T-helper 2 cell (primary cell): ENCODE measurements around the gene MIPOL1.
"Not testable (repeated sequence)": the region's sequence is repeated elsewhere in the genome, so short reads cannot be mapped to it uniquely, and the experiment has no call there.

Experiments used
- DNase-seq, 5 experiments: peaks; one replicate each; pipeline versions ENCODE4 v3.0.0 to v3.0.0-alpha.2; 2012 to 2022

MIPOL1 gene

GRCh38 chr14:37555596-37555995 lies 357.9 kb downstream of the MIPOL1 start:
- not testable (repeated sequence) for DNase-seq

GRCh38 chr14:37558740-37559139 lies 361.0 kb downstream of the MIPOL1 start:
- DNase-seq = no peak

- DNase-seq = no peak
Observed at GRCh38 chr14:37559386-37559785, 361.6 kb downstream of the MIPOL1 start.

DNA sequence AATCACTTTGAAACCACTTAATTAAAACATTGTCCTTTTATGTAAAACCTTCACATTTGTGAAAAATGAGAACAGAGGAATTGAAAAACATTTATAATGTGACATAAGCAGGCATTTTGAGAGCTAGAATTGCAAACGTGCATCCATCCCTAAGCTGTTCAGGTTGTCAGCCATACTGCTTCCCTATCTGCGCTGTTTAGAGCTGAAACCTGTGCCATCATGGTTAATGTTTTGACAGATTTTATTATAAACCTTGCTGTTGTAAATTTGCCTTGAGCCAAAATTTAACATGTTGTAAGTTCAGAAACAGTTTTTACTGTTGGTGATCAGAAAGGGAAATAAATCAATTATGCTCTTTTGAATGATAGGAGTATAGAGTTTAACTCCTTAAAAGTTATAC lies 365.5 kb downstream of the MIPOL1 start:
- DNase-seq = no peak

DNA sequence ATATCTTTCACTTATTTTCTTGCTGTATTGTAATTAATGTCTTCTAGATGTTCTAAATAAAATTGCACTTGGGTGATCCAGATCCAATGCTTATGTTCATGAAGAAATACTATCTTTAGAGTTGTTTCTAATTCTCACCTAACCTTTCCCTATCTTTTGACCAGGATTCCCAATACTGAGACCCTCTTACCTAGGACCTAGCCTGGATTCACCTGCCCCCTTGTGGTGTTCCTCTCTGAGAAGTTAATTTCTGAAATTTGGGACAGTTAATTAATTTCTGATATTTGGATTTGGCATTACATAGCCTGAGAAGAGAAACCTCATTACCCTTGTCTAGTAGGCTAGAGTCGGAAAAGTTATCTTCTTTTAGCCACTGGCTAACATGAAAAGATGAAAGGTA lies 367.8 kb downstream of the MIPOL1 start:
- no peak for DNase-seq

DNA sequence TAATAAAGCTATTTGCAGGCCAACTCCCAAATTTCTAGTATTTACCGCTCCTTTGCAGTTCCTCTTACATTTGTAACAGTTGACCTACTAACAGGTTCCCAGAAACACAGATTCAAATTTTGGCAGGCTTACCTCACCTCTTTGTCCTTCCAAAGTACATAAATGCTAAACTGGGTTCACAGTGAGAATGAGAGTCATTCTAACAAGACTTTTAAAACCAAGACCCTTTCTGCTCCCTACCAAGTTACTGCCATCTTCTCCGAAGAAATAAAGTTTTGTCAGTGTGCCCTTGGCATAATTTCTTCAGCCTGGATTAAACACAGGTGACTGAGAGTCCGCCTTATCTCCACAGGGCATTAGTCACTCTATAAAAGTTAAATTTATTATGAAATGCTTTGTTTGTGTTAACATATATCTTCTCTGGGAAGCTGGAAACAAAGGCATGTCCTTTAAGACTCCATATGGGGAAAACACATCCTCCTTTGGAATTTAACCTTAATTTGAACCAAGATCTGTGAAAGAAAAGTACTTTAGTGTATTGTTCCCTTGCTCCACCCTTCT lies 369.2 kb downstream of the MIPOL1 start:
- no peak for DNase-seq

- no peak for DNase-seq
Observed at GRCh38 chr14:37569729-37570128, 372.0 kb downstream of the MIPOL1 start.

- DNase-seq = no peak
Observed at GRCh38 chr14:37571391-37571790, 373.7 kb downstream of the MIPOL1 start.

GRCh38 chr14:37573356-37573755 lies 375.6 kb downstream of the MIPOL1 start:
- no peak for DNase-seq

DNA sequence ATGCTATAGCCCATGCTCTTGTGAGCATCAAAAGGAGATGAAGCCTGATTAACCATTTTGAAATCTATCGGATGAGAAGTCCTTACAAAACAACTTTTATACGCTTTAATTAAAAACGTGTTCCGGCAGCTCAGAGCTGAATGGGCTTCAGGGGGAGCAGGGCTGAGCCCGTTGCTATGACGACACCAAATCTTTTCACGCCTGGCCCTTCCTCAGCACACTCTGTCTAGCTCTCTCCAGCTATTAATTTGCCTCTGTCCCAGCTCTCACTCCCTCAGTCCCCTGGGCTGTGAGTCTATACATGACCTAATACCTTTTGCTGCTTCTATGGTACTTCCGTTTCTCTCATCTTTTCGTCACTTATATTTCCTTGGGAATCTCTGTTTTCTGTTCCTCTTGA lies 381.5 kb downstream of the MIPOL1 start:
- DNase-seq = no peak

GRCh38 chr14:37580146-37580545 lies 382.4 kb downstream of the MIPOL1 start:
- no peak for DNase-seq

DNA sequence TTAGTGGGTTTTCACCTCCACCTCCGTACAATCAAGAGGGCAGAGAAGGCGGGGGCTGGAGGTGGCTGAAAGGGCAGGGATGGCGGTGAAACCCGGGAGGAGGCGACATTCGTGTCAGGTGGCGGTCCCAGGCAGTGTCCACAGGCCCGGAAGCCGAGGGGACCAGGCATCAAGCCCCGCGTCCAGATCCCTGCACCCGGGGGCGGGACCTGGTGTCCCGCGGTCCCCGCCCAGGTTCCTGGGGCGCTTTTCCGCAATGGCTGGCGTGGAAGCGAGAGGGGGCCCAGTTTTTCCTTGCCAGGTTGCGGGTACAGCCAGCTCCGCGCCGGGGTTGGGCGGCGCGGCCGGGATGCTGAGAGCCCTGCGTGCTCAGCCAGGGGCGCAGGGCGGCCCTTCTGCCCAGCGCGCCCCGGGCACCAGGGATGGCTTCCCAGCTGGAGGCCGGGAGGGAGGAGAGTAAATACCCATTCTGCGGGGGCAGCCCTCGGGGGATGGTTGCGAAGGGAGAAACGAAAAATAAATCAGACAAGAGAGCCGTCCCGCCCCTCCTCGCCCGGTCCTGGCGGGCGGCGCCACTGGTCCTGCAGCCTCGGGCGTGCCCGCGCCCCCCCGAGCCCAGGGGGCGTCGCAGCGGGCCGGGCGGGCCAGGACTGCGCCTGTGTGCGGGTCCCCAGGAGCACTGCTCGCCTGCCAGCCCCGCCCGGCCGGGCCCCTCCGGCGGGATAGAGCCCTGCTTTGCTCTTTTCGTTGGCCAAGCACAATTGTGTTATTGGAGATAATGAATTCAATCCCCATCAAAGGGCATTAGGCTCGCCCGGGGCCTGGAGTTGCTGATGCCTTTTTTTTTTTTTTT lies 385.8 kb downstream of the MIPOL1 start:
- DNase-seq = no peak

GRCh38 chr14:37584211-37585100 lies 386.7 kb downstream of the MIPOL1 start:
- DNase-seq = no peak

DNA sequence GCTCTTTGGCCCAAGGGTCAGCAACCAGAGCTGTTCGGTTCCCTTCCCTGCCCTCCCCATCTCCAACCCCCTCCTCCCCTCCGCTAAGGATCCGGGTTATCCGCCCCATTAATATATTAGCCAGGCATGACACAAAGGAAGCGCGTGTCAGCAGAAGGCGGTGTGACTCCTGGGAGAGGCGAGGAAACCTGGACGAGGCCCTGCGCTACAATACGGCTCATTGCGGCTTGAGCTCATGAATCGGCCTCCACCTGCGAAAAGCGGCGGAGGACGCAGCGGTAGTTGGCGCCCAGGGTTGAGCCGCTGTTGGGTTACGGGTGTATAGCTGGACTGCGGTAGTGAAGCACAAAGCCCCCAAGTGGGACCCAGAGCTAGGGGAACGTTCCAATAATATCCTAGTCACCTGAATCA lies 387.4 kb downstream of the MIPOL1 start:
- DNase-seq = no peak

DNA sequence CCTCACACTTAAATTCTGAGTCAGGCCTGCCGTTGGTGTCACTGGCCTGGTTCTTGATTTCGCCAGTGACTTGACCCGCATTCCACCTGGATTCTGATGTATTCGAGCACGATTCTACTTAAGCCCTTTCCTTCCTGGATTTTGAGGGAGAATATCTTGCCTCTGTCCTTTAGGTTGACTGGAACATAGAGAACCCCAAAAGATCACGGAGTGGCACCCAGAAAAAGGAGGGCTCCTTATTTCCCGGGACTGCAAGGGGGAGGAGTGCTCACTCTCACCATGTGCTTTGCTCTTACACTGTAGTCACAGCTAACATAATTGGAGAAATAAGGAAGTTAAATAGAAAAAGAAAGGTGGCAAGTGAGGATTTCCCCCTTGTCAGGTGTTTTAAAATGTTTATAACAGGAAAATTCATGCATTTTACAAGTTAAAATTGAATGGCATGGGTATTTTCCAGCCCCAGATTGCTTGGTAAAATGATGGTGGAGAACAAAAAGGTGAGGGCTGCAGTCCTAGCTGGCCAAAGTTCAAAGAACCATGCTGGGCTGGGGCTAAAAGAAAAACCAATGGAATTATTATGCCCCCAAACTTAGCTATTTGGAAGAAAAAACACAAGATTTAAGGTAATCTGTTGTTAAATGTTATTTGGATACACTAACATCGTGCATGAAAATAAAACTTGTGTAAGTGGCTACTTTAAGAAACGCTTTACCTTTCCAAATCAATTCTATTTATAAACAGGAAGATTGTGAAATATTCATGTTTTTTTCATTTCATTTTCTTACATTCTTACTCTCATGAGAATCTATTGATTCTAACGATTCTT lies 388.4 kb downstream of the MIPOL1 start:
- no peak for DNase-seq

DNA sequence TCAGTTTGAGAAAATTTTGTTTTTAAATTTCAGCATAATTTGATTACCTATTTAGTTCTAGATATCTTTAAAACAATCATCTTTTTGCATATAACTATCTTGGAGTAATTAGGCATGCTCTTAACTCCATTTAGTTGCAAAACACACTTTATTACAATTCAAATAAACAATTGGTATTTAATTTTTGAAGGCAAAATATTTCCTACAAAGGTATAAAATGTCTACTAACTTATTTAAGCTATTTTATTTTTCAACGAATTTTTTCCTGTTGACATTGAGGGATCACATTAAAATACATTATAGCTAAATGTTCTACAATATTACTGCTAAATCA lies 389.0 kb downstream of the MIPOL1 start:
- DNase-seq = no peak

- DNase-seq = no peak
Observed at GRCh38 chr14:37587131-37587803, 389.5 kb downstream of the MIPOL1 start.

- no peak for DNase-seq
Observed at GRCh38 chr14:37587881-37588666, 390.3 kb downstream of the MIPOL1 start.

- no peak for DNase-seq
Observed at GRCh38 chr14:37588667-37588955, 390.9 kb downstream of the MIPOL1 start.

DNA sequence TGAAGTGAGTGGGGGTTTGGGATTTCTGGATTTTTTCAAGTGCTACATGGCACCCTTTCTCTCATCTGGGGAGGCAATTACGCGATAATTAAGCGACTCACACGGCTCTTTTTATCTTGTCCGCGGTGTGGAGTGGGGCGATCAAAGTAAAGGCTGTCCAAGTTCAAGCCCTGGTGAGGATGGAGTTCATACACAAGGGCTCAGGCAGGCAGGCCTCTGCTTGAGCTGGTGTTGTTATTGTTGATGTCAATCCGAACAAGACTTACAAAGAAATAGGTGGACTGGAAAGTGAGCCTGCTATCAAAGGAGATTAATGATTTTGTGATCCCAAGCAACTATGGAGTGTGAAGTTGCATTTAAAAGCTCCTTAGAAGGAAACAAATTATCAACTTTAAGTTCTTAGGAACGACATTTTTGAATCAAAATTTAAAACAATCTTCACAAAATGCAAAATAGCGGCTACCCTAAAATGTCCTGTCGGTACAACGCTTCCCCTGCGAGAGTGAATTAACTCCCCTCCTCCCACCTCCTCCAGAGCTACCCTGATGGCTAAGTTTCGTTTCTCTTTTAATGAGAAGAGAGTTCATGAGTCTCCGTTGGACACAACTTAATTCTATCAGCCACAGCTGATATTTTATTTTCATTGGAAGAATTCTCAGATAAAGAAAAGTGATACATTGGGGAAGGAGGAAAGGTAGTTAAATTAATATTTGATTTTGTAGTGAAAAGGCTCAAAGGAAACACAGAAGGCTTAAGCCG lies 391.4 kb downstream of the MIPOL1 start:
- no peak for DNase-seq
